ENCODE measurements around the gene RPS3.

DNA sequence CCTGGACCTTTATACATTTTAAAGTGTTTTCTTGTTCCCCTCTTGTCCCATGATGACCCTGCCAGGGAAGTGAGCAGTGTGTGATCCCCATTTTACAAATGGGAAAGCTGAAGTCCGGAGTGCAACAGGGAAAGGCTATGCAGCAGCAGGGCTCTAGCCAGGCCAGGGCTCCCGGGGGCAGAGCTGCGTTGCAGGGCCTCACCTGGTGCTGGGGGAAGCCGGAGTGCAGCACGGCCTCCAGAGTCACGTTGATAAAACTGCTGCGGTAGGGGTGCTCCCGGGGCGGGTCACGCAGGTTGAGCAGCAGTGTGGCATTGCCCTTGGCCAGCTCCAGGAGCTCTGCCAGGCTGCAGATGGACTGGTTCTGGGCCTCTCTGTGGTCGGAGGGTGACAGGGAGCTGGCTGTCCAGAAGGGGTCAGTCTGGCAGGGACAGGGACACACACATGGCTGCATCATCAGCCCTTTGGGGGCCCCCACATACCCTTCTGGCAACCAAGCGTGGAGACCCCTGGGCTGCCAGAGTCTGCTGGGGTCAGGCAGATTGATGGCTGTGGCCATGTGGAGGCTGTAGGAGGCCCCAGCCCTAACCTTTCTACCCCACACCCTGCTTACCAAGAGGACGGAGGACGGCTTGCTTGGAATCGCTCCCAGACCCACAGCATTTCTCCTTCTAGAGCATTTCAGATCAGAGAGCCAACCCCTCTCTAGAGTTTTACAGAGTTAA lies 43.0 kb downstream of the RPS3 start:
- TF ChIP-seq, protein P1, sequence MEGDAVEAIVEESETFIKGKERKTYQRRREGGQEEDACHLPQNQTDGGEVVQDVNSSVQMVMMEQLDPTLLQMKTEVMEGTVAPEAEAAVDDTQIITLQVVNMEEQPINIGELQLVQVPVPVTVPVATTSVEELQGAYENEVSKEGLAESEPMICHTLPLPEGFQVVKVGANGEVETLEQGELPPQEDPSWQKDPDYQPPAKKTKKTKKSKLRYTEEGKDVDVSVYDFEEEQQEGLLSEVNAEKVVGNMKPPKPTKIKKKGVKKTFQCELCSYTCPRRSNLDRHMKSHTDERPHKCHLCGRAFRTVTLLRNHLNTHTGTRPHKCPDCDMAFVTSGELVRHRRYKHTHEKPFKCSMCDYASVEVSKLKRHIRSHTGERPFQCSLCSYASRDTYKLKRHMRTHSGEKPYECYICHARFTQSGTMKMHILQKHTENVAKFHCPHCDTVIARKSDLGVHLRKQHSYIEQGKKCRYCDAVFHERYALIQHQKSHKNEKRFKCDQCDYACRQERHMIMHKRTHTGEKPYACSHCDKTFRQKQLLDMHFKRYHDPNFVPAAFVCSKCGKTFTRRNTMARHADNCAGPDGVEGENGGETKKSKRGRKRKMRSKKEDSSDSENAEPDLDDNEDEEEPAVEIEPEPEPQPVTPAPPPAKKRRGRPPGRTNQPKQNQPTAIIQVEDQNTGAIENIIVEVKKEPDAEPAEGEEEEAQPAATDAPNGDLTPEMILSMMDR (IDR thresholded peaks at IDR 0.05; ENCODE audit: low read depth, low read length, poor library complexity, severe bottlenecking) = no peak
- TF ChIP-seq EZH2phosphoT487 (IDR thresholded peaks at IDR 0.05; ENCODE audit: borderline replicate concordance, low read length) = no peak
